VCaP (cell line): ENCODE data around the gene HSP90AA1.

Experiments
- H3K27ac ChIP-seq: fragments of 450-650 bp; 2 replicates; pipeline ENCODE4 v1.5.1; 2017
- CTCF ChIP-seq: fragments of 450-650 bp; conservative IDR thresholded peaks from 2 replicates; pipeline ENCODE4 v1.5.1; 2017; ENCODE audit warnings: mild to moderate bottlenecking, moderate library complexity

HSP90AA1 gene

GRCh38 chr14:102097441-102098135 lies 10.7 kb upstream of the HSP90AA1 start:
- no peak for TF ChIP-seq CTCF
- peak overlapping the region; percentile 54 for H3K27ac ChIP-seq

- TF ChIP-seq CTCF, result peak; percentile 86
- H3K27ac ChIP-seq, result peak overlapping the region; percentile 54
Observed at GRCh38 chr14:102096569-102097188, 9.8 kb upstream of the HSP90AA1 start.

- peak overlapping the region; percentile 54 for H3K27ac ChIP-seq
- no peak for TF ChIP-seq CTCF
Observed at GRCh38 chr14:102095871-102096568, 9.2 kb upstream of the HSP90AA1 start.

GRCh38 chr14:102095231-102095870 lies 8.5 kb upstream of the HSP90AA1 start:
- no peak overlapping the region for H3K27ac ChIP-seq

GRCh38 chr14:102094101-102094500 lies 7.3 kb upstream of the HSP90AA1 start:
- H3K27ac ChIP-seq, result no peak overlapping the region
- TF ChIP-seq CTCF, result no peak

More at GRCh38 chr14:102095231-102095870, 8.5 kb upstream of the HSP90AA1 start:
- no peak for TF ChIP-seq CTCF

GRCh38 chr14:102092806-102093205 lies 6.0 kb upstream of the HSP90AA1 start:
- H3K27ac ChIP-seq, result no peak overlapping the region
- no peak for TF ChIP-seq CTCF

GRCh38 chr14:102090713-102091112 lies 3.9 kb upstream of the HSP90AA1 start:
- H3K27ac ChIP-seq, result no peak overlapping the region
- no peak for TF ChIP-seq CTCF
